ENCODE measurements around the gene SVIL. TPM values are rescaled to one million over a fixed set of nuclear protein-coding genes. Genes with fewer than 3 reads are reported as not detected.

The SVIL gene
- total RNA-seq, 1 experiment from 2014 or later = 15.3 TPM

- H2BK15ac ChIP-seq (ENCODE audit: low read depth, low read length) = no peak overlapping the region
- Mint-ChIP-seq H3K27ac (peak overlapping the region in 1 of 3 experiments; percentile 47; a peak in 1 of 7 replicates), H3K4me1 (peaks cover 15 to 16% of the 10 kb centered on the region in 2 experiments), H3K36me3 (ENCODE audit: insufficient read depth in 1 of 3, low read depth in 3 of 3) (no peaks in the 10 kb centered on the region), H3K9me3 (no peaks in the 10 kb centered on the region), H3K27me3 (ENCODE audit: low read depth) (no peaks in the 10 kb centered on the region), H3K4me3 (no peak overlapping the region)
- H3T11ph ChIP-seq (ENCODE audit: low read length) = no peak overlapping the region
- no peaks in the 10 kb centered on the region for H3K27me3 ChIP-seq (ENCODE audit: insufficient read depth, low read length)
- H3K4ac ChIP-seq (ENCODE audit: low read depth, low read length) = no peak overlapping the region
- H3K4me1 ChIP-seq (ENCODE audit: insufficient read depth, low read length) = peaks cover 3% of the 10 kb centered on the region; the same call in 1 of the 2 replicates
- H2BK120ac ChIP-seq (ENCODE audit: low read depth, low read length, poor library complexity, severe bottlenecking) = no peak overlapping the region
- no peaks in the 10 kb centered on the region for H3K9me3 ChIP-seq (ENCODE audit: control insufficient read depth, low read depth, low read length)
- H2BK20ac ChIP-seq (ENCODE audit: low read depth, low read length, poor library complexity, severe bottlenecking) = no peak overlapping the region
- H2BK5ac ChIP-seq (ENCODE audit: insufficient read length, low read length) = no peak overlapping the region
- H2AFZ ChIP-seq (ENCODE audit: low read length) = no peak overlapping the region
- no peak overlapping the region for H4K5ac ChIP-seq (ENCODE audit: insufficient read length, low read depth, low read length)
- TF ChIP-seq CTCF (conservative IDR thresholded peaks at IDR 0.05) = no peak
- no peak overlapping the region for H3K56ac ChIP-seq (ENCODE audit: insufficient read length, low read depth, low read length)
- H4K20me1 ChIP-seq (ENCODE audit: control insufficient read depth, insufficient read depth, insufficient read length) = no peaks in the 10 kb centered on the region
- H3K14ac ChIP-seq (ENCODE audit: insufficient read depth, low read length) = no peak overlapping the region
- no peaks in the 10 kb centered on the region for H3K23me2 ChIP-seq (ENCODE audit: insufficient read length, low read depth, low read length, poor library complexity, severe bottlenecking)
- H3K23ac ChIP-seq (ENCODE audit: insufficient read length, low read depth, low read length) = no peak overlapping the region
- no peaks in the 10 kb centered on the region for H3K79me1 ChIP-seq (ENCODE audit: insufficient read depth, low read depth, low read length, poor library complexity, severe bottlenecking)
- no peak overlapping the region for H3K4me2 ChIP-seq (ENCODE audit: insufficient read depth, insufficient read length, low read length)
- no peaks in the 10 kb centered on the region for H3K79me2 ChIP-seq (ENCODE audit: insufficient read depth, low read length)
- no peak overlapping the region for H2BK12ac ChIP-seq (ENCODE audit: insufficient read length, low read depth, low read length)
- no peak overlapping the region for H3K18ac ChIP-seq (ENCODE audit: insufficient read length, low read depth, low read length)
- WGBS (ENCODE audit: extremely low coverage, insufficient read length, low lambda C conversion rate) = no CpG with 5 or more reads among the region's 6 CpGs
- no peak overlapping the region for H3K9ac ChIP-seq (ENCODE audit: extremely low read depth, insufficient read length, low read length)
- H4K91ac ChIP-seq (ENCODE audit: insufficient read length, low read depth, low read length) = no peak overlapping the region
- DNase-seq = no peak
- H3K27ac ChIP-seq (ENCODE audit: insufficient read length, low read depth, low read length) = no peak overlapping the region
- H4K8ac ChIP-seq (replicated peaks; ENCODE audit: insufficient read length, low read depth, low read length) = no peak overlapping the region
- H2AK5ac ChIP-seq (ENCODE audit: insufficient read length, low read length) = no peak overlapping the region
Measured at GRCh38 chr10:29598851-29599311, 35.9 kb downstream of the SVIL start.
